ENCODE data around the gene HS3ST6.

DNA sequence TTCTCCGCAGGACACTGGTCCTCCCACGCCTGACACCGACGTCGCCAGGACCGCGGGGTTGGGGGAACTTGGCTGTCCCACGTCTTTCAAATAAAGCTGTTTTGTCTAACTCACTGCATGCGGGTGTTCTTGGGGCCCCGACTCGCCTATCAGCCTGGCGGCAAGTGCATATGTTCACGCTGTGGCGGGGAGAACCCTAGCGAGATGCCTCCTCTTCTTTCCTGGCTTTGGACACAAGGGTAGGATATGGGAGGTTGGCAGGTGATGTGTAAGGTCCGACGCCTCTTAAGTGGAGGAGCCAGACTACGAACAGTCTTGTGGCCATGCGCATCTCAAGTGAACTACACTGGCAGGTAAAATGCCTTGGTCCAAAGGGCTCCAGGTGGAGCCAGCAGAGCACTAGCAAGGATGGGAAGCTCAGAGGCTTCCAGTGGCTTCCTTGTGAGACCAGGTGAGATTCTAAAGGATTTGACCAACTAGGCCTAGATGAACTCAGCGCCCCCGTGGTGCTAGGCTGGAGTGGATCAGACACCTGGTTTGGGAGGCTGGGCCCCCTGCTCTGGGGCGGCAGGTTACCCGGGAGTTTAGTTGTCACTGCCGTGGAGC is 47.3 kb upstream of the HS3ST6 start:
- TF ChIP-seq GATA3 (IDR thresholded peaks at IDR 0.05; ENCODE audit: low read depth, low read length) (no peak), GATA2 (IDR thresholded peaks at IDR 0.05; ENCODE audit: low read depth, low read length) (no peak)
